Astrocyte of the cerebellum (primary cell): ENCODE results near the gene C19orf67.

Source experiments
- DNase-seq: peaks from one replicate; pipeline ENCODE4 v3.0.0-alpha.2; 2011; ENCODE audit warnings: low read depth
- H3K4me3 ChIP-seq: 2 replicates; pipeline ENCODE4 v1.5.1; 2011; ENCODE audit warnings: mild to moderate bottlenecking, low read depth, low read length, moderate library complexity
- CTCF ChIP-seq: IDR thresholded peaks from 2 replicates; pipeline ENCODE4 v1.5.1; 2012; ENCODE audit warnings: low read length, low read depth, moderate library complexity, mild to moderate bottlenecking; ENCODE audit errors: missing control alignments
- in situ Hi-C: cut with HindIII; loops from 2 replicates; pipeline ENCODE4 v1.10.0; 2017; ENCODE audit warnings: low sequenced_read_pairs

Gene C19orf67

DNA sequence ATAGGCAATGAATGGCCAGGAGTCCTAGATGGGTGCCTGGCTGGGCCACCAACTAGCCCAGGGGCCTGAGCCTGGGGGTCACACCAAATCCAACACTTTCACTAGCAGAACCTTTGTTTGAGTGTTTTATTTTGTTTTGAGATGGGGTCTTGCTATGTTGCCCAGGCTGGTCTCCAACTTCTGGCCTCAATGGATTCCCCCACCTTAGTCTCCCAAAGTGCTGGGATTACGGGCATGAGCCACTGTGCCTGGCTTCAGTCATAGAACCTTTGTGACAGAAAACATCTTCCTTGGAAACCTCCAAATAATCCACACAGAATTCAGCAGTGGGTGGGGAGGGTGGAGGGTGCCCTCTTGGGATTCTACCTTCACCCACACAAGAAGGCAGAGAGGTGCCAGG lies 25.9 kb upstream of the C19orf67 start:
- no peak overlapping the region for H3K4me3 ChIP-seq
- DNase-seq: no peak
- no peak for TF ChIP-seq CTCF
- in situ Hi-C loops: no loop called here

- no peak for DNase-seq
- TF ChIP-seq CTCF: no peak
- in situ Hi-C loops: no loop called here
- no peak overlapping the region for H3K4me3 ChIP-seq
These were observed 25.1 kb upstream of the C19orf67 start for GRCh38 chr19:14110650-14111049.

- DNase-seq: no peak
- TF ChIP-seq CTCF: no peak
- in situ Hi-C loops: no loop called here
- no peak overlapping the region for H3K4me3 ChIP-seq
These were observed 22.2 kb upstream of the C19orf67 start for GRCh38 chr19:14107581-14108461.

GRCh38 chr19:14106840-14107239 lies 21.3 kb upstream of the C19orf67 start:
- TF ChIP-seq CTCF: no peak
- in situ Hi-C loops: no loop called here
- no peak for DNase-seq
- H3K4me3 ChIP-seq: no peak overlapping the region

- no peak overlapping the region for H3K4me3 ChIP-seq
- no peak for TF ChIP-seq CTCF
- in situ Hi-C loops: no loop called here
- no peak for DNase-seq
These were observed 20.1 kb upstream of the C19orf67 start for GRCh38 chr19:14105680-14106079.

DNA sequence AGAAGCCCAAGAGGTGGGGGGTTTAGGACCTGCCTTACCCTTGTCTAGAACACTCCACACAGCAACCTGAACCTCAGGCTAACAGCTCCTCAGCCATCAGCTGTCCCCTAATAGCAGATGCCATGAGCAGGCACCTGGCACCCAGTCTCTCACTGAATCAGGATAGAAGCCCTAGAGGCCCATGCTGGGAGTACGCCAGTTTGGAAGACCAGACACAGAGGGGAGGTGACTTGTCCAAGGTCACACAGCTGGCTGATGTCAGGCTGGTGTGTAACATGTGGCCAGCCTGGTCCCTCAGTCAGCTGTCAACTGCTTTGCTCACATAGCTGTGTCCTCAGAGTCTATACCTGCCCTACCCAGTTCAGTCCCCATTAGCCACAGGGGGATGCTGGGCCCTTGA lies 17.7 kb upstream of the C19orf67 start:
- no peak for DNase-seq
- in situ Hi-C loops: no loop called here
- no peak overlapping the region for H3K4me3 ChIP-seq
- no peak for TF ChIP-seq CTCF
